ENCODE results near the gene SKAP1. TPM values are rescaled to one million over a fixed set of nuclear protein-coding genes. Genes with fewer than 3 reads are reported as not detected.

Gene SKAP1
- total and polyA plus RNA-seq, 11 donors: 0.25 to 5.3 (median 0.38) TPM; not detected in 6

- WGBS, 4 donors: 29 to 35% (median 33%) methylated on average over 10 of the region's 10 CpGs
- intact Hi-C loops (cut with DNase I): loop anchor here in 2 of 10 donors (2.0 kb wide), 2 partner anchors 73 to 75 kb away; no protein-coding TSS in a partner anchor
- ATAC-seq (no peak), DNase-seq (no peak)
- H3K36me3 ChIP-seq: peaks cover 0 to 7% (median 0%) of the 10 kb centered on the region in 9 donors
- H3K9me3 ChIP-seq: peaks cover 0 to 5% (median 0%) of the 10 kb centered on the region in 12 donors
- peak overlapping the region in 9 of 12 donors; percentile 84 to 94 (median 92) for H3K27ac ChIP-seq
- peak overlapping the region; percentile 76 to 98 (median 90) for H3K4me3 ChIP-seq
- H3K27me3 ChIP-seq: no peaks in the 10 kb centered on the region
- peaks cover 0 to 23% (median 10%) of the 10 kb centered on the region in 12 donors for H3K4me1 ChIP-seq
- no peak for TF ChIP-seq POLR2A (IDR thresholded peaks at IDR 0.05)
- TF ChIP-seq CTCF (IDR thresholded peaks at IDR 0.05): no peak
Measured at GRCh38 chr17:48100160-48100559, 329.9 kb downstream of the SKAP1 start.

- ATAC-seq: no peak
- intact Hi-C loops (cut with DNase I): no loop called here
- Histone ChIP-seq H3K27ac (no peak overlapping the region), H3K4me1 (peaks cover 0 to 18% (median 9%) of the 10 kb centered on the region in 12 donors), H3K36me3 (peaks cover 0 to 25% (median 5%) of the 10 kb centered on the region in 9 donors), H3K27me3 (no peaks in the 10 kb centered on the region), H3K9me3 (no peaks in the 10 kb centered on the region), H3K4me3 (no peak overlapping the region)
- WGBS, 4 donors: 92 to 96% (median 94%) methylated on average over 4 of the region's 4 CpGs
- TF ChIP-seq CTCF (IDR thresholded peaks at IDR 0.05): no peak
- no peak for TF ChIP-seq POLR2A (IDR thresholded peaks at IDR 0.05)
- DNase-seq: no peak
Measured at GRCh38 chr17:48095611-48096010, 334.4 kb downstream of the SKAP1 start.

- Histone ChIP-seq H3K27me3 (no peaks in the 10 kb centered on the region), H3K4me1 (peaks cover 0 to 8% (median 0%) of the 10 kb centered on the region in 12 donors), H3K36me3 (peaks cover 0 to 25% (median 5%) of the 10 kb centered on the region in 9 donors), H3K27ac (no peak overlapping the region), H3K9me3 (no peaks in the 10 kb centered on the region), H3K4me3 (no peak overlapping the region)
- ATAC-seq (no peak), DNase-seq (no peak)
- TF ChIP-seq CTCF (IDR thresholded peaks at IDR 0.05) (no peak), POLR2A (IDR thresholded peaks at IDR 0.05) (no peak)
- WGBS, 4 donors: 88 to 90% (median 89%) methylated on average over 11 of the region's 11 CpGs
- intact Hi-C loops (cut with DNase I): no loop called here
Measured at GRCh38 chr17:48093341-48094045, 336.5 kb downstream of the SKAP1 start.

- 47 to 52% (median 50%) methylated on average over 2 of the region's 2 CpGs for WGBS, 4 donors
- TF ChIP-seq POLR2A (IDR thresholded peaks at IDR 0.05) (no peak), CTCF (IDR thresholded peaks at IDR 0.05) (no peak)
- H3K4me3 ChIP-seq: no peak overlapping the region
Measured at GRCh38 chr17:48084932-48085331, 345.1 kb downstream of the SKAP1 start.

More at GRCh38 chr17:48084932-48085331, 345.1 kb downstream of the SKAP1 start:
- no peaks in the 10 kb centered on the region for H3K36me3 ChIP-seq
- H3K27me3 ChIP-seq: no peaks in the 10 kb centered on the region
- intact Hi-C loops (cut with DNase I): loop anchor here in 1 of 10 donors (5.0 kb wide), 1 partner anchor 47 kb away; no protein-coding TSS in a partner anchor
- no peaks in the 10 kb centered on the region for H3K9me3 ChIP-seq
- no peak overlapping the region for H3K27ac ChIP-seq
- no peak for ATAC-seq
- peaks cover 0 to 15% (median 9%) of the 10 kb centered on the region in 12 donors for H3K4me1 ChIP-seq
- DNase-seq: no peak

All from heart left ventricle (tissue), 16 donors.